B cell (primary cell): ENCODE data around the gene VPS45.

Experiments used
- EZH2 ChIP-seq: IDR thresholded peaks from 2 replicates; pipeline ENCODE4 v1.6.1; 2012; ENCODE audit warnings: borderline replicate concordance, low read depth, mild to moderate bottlenecking, moderate library complexity, low read length; ENCODE audit not compliant: insufficient read depth, poor library complexity, severe bottlenecking
- TF ChIP-seq, protein P1 (sequence below): fragments of 200-600 bp; IDR thresholded peaks from one replicate; pipeline ENCODE4 v1.8.0; 2022; ENCODE audit warnings: antibody characterized with exemption, mild to moderate bottlenecking

DNA sequence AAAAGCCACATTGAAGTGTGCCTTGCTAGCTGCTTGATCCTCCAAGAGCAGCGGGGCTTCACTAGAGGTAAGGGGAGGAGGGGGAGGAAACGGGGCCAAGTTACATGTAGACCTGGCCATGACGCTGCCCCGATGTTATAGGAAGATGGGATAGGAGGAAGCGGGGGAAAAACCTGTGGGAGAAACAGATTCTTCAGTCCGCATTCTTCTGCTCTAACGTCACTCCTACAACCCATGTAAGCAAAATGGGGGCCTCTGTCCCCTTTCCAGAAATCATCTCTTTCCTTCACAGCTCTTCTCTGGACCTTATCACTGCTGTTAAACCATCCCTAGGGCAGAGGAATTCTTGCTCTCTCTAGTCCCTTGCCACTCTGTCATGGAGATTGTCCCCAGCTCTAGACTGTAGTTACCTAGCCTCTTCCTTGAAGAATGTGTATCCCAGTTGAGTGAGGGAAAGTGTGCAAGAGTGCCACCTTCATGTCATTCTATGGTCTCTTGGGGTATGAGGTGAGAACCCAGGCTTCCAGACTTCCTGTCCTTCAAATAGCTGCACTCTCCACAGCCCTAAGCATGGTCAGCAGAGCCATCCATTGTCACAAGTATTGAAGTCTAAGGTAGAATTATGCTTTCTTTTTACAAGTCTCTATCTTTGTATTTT lies 93.5 kb downstream of the VPS45 start:
- TF ChIP-seq, protein P1, sequence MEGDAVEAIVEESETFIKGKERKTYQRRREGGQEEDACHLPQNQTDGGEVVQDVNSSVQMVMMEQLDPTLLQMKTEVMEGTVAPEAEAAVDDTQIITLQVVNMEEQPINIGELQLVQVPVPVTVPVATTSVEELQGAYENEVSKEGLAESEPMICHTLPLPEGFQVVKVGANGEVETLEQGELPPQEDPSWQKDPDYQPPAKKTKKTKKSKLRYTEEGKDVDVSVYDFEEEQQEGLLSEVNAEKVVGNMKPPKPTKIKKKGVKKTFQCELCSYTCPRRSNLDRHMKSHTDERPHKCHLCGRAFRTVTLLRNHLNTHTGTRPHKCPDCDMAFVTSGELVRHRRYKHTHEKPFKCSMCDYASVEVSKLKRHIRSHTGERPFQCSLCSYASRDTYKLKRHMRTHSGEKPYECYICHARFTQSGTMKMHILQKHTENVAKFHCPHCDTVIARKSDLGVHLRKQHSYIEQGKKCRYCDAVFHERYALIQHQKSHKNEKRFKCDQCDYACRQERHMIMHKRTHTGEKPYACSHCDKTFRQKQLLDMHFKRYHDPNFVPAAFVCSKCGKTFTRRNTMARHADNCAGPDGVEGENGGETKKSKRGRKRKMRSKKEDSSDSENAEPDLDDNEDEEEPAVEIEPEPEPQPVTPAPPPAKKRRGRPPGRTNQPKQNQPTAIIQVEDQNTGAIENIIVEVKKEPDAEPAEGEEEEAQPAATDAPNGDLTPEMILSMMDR, result no peak
- TF ChIP-seq EZH2, result no peak
